ENCODE data around the gene POP4.

POP4 gene

GRCh38 chr19:29660835-29661234 lies 54.8 kb downstream of the POP4 start:
- no peak overlapping the region for H3K4me3 ChIP-seq (ENCODE audit: low read depth, low read length)

GRCh38 chr19:29662278-29662603 lies 56.2 kb downstream of the POP4 start:
- H3K4me3 ChIP-seq (ENCODE audit: low read depth, low read length), result no peak overlapping the region

- H3K4me3 ChIP-seq (ENCODE audit: low read depth, low read length), result no peak overlapping the region
Observed at GRCh38 chr19:29662604-29663404, 56.7 kb downstream of the POP4 start.

- H3K4me3 ChIP-seq (ENCODE audit: low read depth, low read length), result no peak overlapping the region
Observed at GRCh38 chr19:29663861-29664752, 58.0 kb downstream of the POP4 start.

- H3K4me3 ChIP-seq (ENCODE audit: low read depth, low read length), result peak overlapping the region; percentile 67
Observed at GRCh38 chr19:29664753-29665214, 58.7 kb downstream of the POP4 start.

GRCh38 chr19:29665215-29665825 lies 59.2 kb downstream of the POP4 start, which contains the start of gene PLEKHF1:
TSS of gene PLEKHF1 (plus strand) at chr19:29665461. CDS start at chr19:29673840, 8,379 bp downstream.
- H3K4me3 ChIP-seq (ENCODE audit: low read depth, low read length), result peak within 1 kb of the TSS; percentile 67

GRCh38 chr19:29665826-29666577 lies 59.9 kb downstream of the POP4 start:
- H3K4me3 ChIP-seq (ENCODE audit: low read depth, low read length), result peak overlapping the region; percentile 67
